ENCODE results near the gene HFE. TPM values are rescaled to one million over a fixed set of nuclear protein-coding genes. Genes with fewer than 3 reads are reported as not detected.

HFE gene
- total RNA-seq, 4 donors from 2014 or later: 5.9 to 11.0 (median 9.0) TPM

DNA sequence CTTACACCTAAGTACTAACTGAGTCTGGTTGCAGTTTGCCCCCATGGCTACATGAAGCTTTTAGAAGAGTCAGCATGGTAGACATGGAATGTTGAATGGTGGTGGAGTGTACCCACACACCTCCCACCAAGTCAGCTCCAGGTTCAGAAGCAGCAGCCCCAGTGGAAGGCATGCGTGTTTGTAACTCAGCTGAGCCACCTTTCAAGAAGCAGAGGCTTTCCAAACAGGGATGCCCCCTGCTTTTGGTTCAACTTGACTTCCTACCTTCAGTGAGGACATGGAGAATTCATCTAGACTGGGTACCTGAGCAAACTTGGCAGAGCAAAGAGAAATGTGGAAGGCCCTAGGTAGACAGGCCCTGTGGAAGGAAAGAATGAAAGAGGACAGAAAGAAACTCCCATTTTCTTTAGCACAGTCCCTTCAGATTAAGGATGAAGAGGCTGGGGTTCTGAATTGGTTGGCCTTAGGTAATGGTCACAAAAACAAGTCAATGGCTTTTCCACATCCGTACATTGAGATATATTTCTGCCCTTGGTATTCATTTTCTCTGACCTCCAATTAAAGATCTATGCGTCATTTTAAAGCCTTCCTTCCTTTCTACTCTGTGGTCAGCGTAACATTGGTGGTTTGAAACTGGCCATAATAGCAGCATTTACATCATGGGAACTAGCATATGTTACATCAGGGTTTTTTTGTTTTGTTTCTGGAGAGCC is 53.2 kb downstream of the HFE start:
- TF ChIP-seq POLR2A (IDR thresholded peaks at IDR 0.05) (no peak), EP300 (IDR thresholded peaks at IDR 0.05) (no peak)
- TF ChIP-seq, protein P1, sequence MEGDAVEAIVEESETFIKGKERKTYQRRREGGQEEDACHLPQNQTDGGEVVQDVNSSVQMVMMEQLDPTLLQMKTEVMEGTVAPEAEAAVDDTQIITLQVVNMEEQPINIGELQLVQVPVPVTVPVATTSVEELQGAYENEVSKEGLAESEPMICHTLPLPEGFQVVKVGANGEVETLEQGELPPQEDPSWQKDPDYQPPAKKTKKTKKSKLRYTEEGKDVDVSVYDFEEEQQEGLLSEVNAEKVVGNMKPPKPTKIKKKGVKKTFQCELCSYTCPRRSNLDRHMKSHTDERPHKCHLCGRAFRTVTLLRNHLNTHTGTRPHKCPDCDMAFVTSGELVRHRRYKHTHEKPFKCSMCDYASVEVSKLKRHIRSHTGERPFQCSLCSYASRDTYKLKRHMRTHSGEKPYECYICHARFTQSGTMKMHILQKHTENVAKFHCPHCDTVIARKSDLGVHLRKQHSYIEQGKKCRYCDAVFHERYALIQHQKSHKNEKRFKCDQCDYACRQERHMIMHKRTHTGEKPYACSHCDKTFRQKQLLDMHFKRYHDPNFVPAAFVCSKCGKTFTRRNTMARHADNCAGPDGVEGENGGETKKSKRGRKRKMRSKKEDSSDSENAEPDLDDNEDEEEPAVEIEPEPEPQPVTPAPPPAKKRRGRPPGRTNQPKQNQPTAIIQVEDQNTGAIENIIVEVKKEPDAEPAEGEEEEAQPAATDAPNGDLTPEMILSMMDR (IDR thresholded peaks at IDR 0.05): no peak
- 81 to 82% methylated on average over 4 of the region's 4 CpGs for whole genome bisulfite sequencing, 2 donors

DNA sequence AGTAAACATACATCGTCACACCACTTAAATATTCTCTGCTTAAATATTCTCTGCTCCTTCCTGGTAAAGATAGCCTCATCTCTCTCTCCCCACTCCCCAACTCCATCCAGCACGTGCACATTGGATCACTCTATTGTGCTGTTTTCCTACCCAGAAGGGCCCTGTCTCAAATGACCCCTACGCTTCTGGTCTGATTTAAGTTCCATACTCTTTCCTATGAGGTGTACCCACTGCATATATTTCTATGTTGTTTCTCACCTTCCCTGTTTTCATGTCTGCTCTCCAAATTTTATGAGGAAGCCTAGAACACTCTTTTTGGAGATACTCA is 53.7 kb downstream of the HFE start:
- TF ChIP-seq EP300 (IDR thresholded peaks at IDR 0.05) (no peak), POLR2A (IDR thresholded peaks at IDR 0.05) (no peak)
- TF ChIP-seq, protein P1 (IDR thresholded peaks at IDR 0.05): no peak
- WGBS, 2 donors: 68 to 76% methylated on average over 3 of the region's 3 CpGs
- H3K9me3 ChIP-seq: no peaks in the 10 kb centered on the region
- H3K27me3 ChIP-seq: no peaks in the 10 kb centered on the region
- no peak overlapping the region for H3K4me3 ChIP-seq
- no peak for DNase-seq (ENCODE audit: low spot score in 2 of 2)
- no peaks in the 10 kb centered on the region for H3K4me1 ChIP-seq
- H3K36me3 ChIP-seq: peaks cover 0 to 27% (median 4%) of the 10 kb centered on the region in 3 donors
- H3K27ac ChIP-seq: peak overlapping the region in 1 of 4 donors; percentile 9

More for the DNA sequence above, 53.2 kb downstream of the HFE start:
- H3K4me1 ChIP-seq: no peaks in the 10 kb centered on the region
- H3K27ac ChIP-seq: peak overlapping the region in 1 of 4 donors; percentile 9
- no peaks in the 10 kb centered on the region for H3K9me3 ChIP-seq
- H3K36me3 ChIP-seq: peaks cover 0 to 27% (median 4%) of the 10 kb centered on the region in 3 donors
- no peak overlapping the region for H3K4me3 ChIP-seq
- H3K27me3 ChIP-seq: no peaks in the 10 kb centered on the region
- DNase-seq (ENCODE audit: low spot score in 2 of 2): no peak

DNA sequence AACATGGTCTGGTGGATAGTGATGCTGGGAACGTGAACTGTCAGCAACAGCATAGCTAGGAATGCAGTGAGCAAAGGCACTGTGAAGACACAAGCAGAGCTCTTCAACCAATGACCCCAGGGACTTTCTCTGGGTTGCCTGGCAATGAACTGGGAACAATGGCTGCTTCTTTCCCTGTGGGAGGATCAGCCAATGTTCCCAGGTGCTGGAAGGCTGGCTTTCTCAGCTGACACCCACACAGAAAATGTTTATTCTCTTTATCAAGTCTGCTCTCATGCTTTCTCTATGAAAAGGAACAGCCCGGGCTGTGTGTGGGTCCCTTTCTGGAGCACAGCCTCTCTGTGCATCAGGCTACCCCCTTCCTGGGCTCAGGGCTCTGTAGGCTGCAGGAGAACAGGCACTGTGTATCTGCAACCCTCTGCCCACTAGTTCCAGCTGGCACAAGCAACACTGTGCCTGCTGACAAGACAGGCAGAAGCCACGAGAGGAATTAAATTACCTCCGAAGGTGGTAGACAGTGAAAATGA is 54.2 kb downstream of the HFE start:
- 47 to 49% methylated on average over 4 of the region's 4 CpGs for WGBS, 2 donors
- no peak overlapping the region for H3K4me3 ChIP-seq
- H3K9me3 ChIP-seq: no peaks in the 10 kb centered on the region
- peak overlapping the region in 1 of 4 donors; percentile 9 for H3K27ac ChIP-seq
- peaks cover 0 to 27% (median 4%) of the 10 kb centered on the region in 3 donors for H3K36me3 ChIP-seq
- no peaks in the 10 kb centered on the region for H3K4me1 ChIP-seq
- DNase-seq (ENCODE audit: low spot score in 2 of 2): no peak
- TF ChIP-seq POLR2A (IDR thresholded peaks at IDR 0.05) (no peak), EP300 (IDR thresholded peaks at IDR 0.05) (no peak)
- TF ChIP-seq, protein P1 (IDR thresholded peaks at IDR 0.05): no peak
- no peaks in the 10 kb centered on the region for H3K27me3 ChIP-seq

DNA sequence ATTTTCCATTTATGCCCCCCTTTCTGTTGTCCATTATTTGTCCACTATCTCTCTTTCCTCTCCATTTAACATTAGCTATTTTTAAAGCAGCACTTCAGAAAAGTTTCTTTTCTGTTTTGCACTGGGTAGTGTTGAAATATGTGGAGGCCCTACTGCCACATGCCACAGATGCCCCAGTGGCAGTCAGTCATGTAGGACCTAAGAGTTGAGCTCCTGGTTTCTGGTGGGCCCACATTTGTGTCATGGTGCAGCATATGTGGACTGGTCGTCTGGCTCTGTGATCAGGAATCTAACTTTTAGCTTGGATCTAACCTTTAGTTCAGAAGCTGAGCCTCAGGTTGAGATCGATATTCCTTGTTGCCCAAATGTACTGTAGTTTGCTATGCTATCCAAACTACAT is 54.8 kb downstream of the HFE start:
- WGBS, 2 donors: 84 to 97% methylated on average over 2 of the region's 2 CpGs
- Histone ChIP-seq H3K27ac (no peak overlapping the region), H3K27me3 (no peaks in the 10 kb centered on the region), H3K36me3 (peaks cover 0 to 21% (median 4%) of the 10 kb centered on the region in 3 donors), H3K4me3 (no peak overlapping the region), H3K4me1 (no peaks in the 10 kb centered on the region), H3K9me3 (no peaks in the 10 kb centered on the region)
- DNase-seq (ENCODE audit: low spot score in 2 of 2): no peak
- TF ChIP-seq, protein P1 (IDR thresholded peaks at IDR 0.05): no peak
- no peak for TF ChIP-seq EP300 (IDR thresholded peaks at IDR 0.05)
- TF ChIP-seq POLR2A (IDR thresholded peaks at IDR 0.05): no peak

Other genes with a start within 250 kb of the HFE start
- gene SLC17A3, start 213.2 kb upstream of the HFE start, total RNA-seq: not detected
- gene SLC17A2, start 156.7 kb upstream of the HFE start, total RNA-seq: not detected
- 10 to 100 TPM in 2 of 4 donors, 1 to 10 TPM in 2; 8.8 to 12.2 (median 9.5) TPM for gene TRIM38, start 124.6 kb upstream of the HFE start, total RNA-seq